Stimulated activated CD4-positive, alpha-beta T cell treated with anti-CD3 and anti-CD28 coated beads, TNF-alpha, amount 100 ng/mL, for 1 hour (primary cell): ENCODE results near the gene COBL.

Experiments used
- DNase-seq, 3 donors: peaks; one replicate each; pipeline ENCODE4 v3.0.0-alpha.2; 2020; ENCODE audit warnings: low read depth in 3 of 3, low spot score in 1 of 3

COBL gene

DNA sequence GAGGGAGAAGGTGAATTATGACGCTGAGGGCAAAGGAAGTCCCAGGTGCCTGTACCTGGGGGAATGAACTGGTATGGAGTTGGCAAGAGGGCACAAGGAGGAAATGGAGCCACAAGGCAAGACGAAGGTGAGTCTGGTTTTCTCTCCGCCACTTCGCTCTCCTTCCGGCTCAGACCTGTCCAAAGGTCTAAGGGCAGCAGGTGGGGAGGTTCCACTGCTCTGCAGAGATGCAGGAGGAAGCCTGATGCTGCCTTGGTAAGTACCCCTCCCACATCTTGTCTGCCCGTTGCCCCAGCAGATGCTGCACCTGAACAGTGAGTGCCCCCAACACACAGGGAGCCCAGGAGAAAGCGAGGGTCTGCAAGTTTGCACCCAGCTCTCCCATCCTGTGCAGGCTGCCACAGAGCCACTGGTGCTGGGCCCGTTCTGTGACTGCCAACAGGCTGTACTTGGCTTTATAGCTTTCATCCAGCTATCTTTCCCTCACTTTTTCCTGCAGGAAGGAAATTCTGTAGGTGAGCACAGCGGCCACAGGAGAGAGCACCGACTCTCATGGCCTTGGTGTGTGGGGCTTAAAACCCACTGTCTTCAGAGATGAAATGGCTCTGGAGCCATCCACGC lies 235.2 kb downstream of the COBL start:
- no peak for DNase-seq

DNA sequence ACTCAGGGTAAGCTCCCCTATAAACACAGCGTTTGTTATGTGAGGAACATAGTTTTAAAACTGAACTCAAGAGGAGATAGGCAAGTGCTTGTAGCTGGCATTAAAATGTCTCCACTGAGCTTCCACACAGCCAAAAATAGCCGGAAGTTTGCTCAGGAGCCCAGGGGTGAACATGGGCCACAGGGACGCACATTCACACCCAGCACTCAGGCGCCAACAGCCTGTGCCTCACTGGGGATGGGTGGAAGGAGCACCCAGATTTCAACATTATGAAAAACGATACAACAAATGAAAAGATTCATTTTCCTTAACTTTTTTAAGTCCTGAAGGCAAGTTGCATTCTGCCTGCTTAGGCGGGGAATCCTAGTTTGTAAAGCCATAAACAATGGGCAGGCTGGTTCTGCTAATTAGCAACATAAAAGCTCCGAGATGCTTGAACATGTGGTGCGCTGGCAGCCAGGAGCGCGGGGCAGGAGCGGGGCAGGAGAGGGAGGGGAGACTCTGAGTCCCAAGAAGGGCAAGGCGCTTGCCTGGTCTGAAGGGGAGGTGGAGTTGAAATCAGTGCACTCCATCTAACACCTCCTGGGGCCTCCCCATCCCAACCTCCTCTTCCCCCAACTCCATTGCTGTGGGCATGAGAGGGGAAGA lies 235.9 kb downstream of the COBL start:
- no peak for DNase-seq

- DNase-seq, result no peak
Measured at GRCh38 chr7:51080216-51080615, 236.4 kb downstream of the COBL start.

DNA sequence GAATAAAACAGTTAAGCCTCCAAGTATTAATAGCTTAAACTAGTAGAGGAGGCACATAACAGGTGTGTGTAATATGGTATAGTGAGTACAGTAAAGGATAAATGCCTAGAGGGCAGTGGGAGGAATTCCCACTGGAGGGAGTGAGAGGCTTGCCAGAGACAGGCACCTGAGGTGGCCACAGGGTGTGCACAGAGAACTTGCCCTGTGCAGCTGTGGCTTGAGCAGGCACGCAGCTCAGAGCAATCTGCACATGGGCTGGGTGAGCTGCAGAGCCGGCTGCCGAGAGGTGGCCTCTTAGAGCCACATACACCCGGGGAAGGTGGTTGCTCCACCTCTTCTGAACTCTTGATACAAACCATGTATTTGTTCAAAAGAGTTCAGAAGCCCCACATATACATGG lies 237.1 kb downstream of the COBL start:
- DNase-seq, result no peak

GRCh38 chr7:51078653-51079052 lies 238.0 kb downstream of the COBL start:
- no peak for DNase-seq

DNA sequence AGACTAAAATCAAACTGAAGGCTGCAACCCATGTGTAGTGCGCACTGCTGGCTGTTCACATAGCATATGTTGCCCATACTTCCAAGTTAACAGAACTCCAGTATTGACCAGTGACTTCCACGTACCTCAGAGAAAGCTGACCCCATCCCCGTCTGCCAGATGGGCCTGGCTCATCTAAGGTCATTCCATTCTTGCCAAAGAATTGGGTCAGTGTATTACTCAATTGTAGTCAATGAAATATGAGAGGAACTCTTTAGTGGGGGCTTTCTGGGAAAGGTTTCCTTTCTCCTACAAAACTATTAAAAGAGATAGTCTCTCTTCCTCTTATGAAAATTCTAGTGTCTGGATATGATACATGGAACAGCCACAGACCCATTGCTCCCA lies 238.6 kb downstream of the COBL start:
- DNase-seq, result no peak

- no peak for DNase-seq
Measured at GRCh38 chr7:51077316-51077986, 239.2 kb downstream of the COBL start.

GRCh38 chr7:51075681-51076580 lies 240.7 kb downstream of the COBL start:
- DNase-seq, result no peak

- no peak for DNase-seq
Measured at GRCh38 chr7:51073171-51073570, 243.4 kb downstream of the COBL start.

- DNase-seq, result no peak
Measured at GRCh38 chr7:51072281-51072680, 244.3 kb downstream of the COBL start.

DNA sequence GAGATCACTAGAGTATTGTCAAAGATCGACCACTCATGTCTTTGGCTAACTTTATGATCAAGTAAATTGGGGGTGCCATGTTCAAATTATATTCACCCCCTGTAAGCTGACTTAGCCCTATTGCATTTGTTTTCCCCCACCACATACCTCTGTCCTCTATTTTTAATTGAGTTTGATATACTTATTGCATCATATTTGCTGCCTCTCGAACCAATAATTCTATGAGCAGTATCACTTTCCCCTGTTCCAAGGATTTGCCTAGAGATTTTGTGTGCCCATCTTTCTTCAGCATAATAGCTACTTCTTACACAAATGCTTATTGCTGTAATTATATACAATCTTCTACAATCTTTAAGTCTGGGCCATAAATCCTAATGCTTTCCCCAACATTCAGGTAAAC lies 245.2 kb downstream of the COBL start:
- DNase-seq, result no peak

DNA sequence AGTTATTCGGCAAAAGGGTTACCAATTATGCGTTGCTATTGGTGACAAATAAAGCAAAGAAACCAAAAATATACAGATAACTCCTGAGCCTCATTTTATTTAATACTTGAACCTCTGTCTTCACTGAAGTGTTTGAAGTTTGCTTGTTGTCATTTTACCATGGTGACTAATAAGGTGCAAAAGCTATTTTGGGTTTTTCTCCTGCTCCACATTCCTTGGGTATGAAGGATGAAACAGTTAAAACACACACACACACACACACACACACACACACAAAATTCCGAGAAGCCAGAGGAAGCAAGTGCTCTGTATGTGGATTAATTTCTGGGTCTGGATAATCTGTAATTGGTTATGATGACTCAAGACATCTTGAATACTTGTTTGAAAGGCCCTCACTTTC lies 246.5 kb downstream of the COBL start:
- no peak for DNase-seq

DNA sequence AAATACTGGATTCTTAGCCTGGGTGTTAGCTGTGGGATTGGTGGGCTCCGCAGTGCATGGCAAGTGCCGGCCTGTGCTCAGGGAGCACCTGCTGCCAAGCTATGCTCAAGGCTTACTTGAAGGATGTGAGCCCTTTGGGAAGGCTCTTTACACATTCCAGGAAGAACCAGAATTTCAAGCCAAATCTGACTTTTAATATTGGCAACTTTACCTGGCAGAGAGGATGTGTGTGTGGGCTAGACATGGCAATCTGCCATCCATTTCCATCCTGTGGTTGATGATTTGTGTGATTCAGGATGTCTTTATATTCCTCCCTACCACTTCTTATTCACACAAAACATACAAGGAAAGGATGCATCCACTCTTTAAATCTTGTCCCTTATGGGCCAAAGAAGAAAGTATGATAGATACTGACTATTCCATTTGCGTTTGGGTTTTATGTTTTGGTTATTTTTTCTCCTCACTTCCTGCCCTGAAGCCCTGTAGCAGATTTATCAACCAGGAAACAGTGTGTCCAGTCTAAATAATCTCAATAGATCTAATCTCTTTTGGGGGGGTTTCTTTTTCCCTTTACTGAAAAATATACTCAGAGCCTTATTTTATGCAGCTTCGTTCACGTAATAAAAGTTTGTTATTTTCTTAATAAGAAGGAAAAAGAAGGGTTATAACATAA lies 247.1 kb downstream of the COBL start:
- DNase-seq, result no peak

DNA sequence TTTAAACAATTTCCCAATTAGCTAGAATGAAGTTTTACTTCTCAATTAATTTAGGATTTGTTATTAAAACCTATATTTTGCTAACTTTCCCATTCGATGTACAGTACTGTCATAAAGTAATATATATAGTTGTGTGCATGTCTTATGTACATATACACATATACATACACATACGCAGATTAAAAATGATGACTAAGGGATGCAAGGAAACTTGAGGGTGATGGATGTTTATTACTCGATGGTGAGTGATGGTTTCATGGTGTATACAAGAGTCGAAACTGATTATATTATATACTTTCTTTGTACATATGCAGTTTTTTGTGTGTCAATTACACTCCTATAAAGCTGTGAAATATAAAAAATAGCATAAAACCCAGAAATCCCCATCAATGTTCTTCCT lies 248.2 kb downstream of the COBL start:
- no peak for DNase-seq

DNA sequence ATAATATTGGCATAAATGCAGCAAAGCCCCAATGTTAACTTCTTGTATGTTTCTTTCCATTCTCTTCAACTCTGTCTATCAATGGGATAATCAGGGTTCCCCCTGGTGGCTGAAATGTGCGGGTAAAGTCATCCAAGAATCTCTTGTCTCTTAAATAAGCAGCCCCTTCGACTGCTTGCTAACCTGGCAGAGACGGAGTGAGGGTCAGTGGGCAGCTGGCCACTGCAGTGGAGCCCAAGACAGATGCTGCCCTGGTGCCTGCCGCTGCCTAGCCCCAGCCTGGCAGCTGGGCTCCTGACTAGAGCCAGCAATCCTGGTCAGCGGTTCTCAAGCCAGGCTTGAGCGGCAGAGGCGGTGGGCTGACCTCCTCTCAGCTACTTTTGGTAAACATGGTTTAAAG lies 248.9 kb downstream of the COBL start:
- peak in 1 of 3 donors; percentile 15 for DNase-seq

- DNase-seq, result no peak
Measured at GRCh38 chr7:51067258-51067657, 249.4 kb downstream of the COBL start.

DNA sequence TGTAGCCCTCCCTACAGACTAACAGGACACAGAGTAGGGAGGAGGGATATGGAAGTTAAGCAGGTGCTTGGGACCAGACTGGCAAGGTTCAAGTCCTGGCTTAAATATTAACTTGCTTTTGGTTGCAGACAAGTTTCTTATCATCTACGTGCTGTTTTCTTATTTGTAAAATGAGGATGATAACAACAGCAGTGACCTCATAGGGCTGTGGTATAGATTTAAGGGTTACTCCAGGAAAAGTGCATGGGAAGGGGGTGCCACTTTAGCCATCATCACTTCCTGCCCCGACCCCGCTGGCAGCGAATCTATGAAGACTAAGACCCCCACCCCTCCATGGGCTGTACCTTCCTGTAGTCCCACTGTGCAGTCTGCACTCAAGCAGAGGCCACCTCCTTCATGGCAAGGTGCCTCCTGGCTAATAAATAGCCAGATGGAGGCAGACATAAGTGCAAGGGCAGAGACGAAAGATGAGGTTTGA lies 250.2 kb downstream of the COBL start:
- DNase-seq, result no peak

GRCh38 chr7:51065766-51066165 lies 250.8 kb downstream of the COBL start:
- DNase-seq, result no peak

GRCh38 chr7:51064688-51065087 lies 251.9 kb downstream of the COBL start:
- no peak for DNase-seq

DNA sequence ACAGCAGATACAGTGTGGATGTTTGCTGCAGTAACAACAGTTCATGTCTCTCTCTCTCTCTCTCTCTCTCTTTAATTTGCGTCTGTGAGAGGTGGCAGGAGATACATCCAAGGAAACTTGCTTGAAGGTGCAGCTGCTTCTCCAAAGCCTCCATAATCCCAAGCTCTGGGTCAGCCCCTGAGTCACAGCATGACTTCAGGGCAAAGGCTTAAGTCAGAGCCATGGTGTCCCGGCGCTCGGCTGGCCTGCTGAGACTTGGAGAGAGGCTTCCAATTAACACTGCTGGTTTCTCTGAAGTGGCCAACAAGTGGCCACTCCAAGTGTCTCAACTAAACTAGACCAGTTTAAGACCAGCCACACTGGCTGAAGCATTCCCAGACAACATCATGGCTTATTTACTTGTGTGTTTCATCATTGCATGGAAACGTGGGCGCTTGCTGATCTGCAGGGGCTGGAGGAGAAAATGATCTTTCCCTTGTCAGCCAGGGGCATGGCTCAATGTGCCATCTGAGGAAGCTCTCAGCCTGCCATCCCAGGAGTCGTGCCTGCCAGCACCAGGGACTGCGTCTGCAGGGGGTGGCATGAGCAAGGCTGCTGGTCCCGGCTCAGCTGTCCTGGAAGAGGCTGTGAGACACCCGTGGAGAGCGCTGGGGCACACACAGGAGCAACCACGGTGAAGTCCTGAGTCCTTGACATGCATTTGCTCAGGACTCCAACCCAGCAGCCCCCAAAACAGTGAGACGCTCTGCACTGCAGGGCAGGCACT lies 254.2 kb downstream of the COBL start:
- DNase-seq, result no peak
